ENCODE measurements around the gene AIF1L.

Gene AIF1L

DNA sequence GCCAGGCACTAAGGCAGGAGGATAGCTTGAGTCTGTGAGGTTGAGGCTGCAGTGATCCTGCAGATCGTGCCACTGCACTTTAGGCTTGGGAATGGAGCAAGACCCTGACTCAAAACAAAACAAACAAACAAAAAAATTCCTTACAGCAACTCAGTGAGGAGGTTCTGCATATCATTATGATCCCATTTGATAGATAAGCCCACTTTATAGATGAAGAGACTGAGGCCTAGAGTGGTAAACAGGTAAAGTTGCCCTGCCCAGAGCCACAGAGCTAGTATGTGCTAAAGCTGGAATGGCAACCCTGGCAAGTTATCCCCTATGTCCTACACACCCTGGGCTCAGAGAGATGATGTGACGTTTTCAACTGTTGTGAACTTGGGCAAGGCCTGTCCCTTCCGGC is 7.2 kb downstream of the AIF1L start:
- H2BK12ac ChIP-seq (ENCODE audit: low read length in 2 of 2) = no peak overlapping the region
- H2AK5ac ChIP-seq (ENCODE audit: low read length, severe bottlenecking) = peak overlapping the region; percentile 16
- no peak overlapping the region for H3K4ac ChIP-seq (ENCODE audit: low read depth in 1 of 2, low read length in 2 of 2)
- H4K8ac ChIP-seq (ENCODE audit: low read length) = no peak overlapping the region
- no peak overlapping the region for H3K9ac ChIP-seq (ENCODE audit: low read length)
- no peak overlapping the region for H3K18ac ChIP-seq (ENCODE audit: low read depth in 1 of 2, low read length in 2 of 2)
- no peak overlapping the region for H3K4me2 ChIP-seq (ENCODE audit: low read length, poor library complexity, severe bottlenecking)
- no peak overlapping the region for H2AFZ ChIP-seq (ENCODE audit: low read depth, low read length)
- H3K36me3 ChIP-seq (ENCODE audit: control insufficient read depth in 1 of 2, insufficient read depth in 2 of 2, low read depth in 1 of 2, low read length in 2 of 2) = peaks cover 0 to 17% of the 10 kb centered on the region in 2 experiments
- H4K91ac ChIP-seq (ENCODE audit: low read length) = no peak overlapping the region
- 89% methylated on average over 2 of the region's 3 CpGs for WGBS
- H3K27me3 ChIP-seq (ENCODE audit: control insufficient read depth in 1 of 2, insufficient read depth in 1 of 2, low read length in 2 of 2) = peaks cover 0 to 44% of the 10 kb centered on the region in 2 experiments
- H3K79me1 ChIP-seq (replicated peaks; ENCODE audit: low read length, poor library complexity, severe bottlenecking) = no peaks in the 10 kb centered on the region
- no peak overlapping the region for H3K14ac ChIP-seq (ENCODE audit: low read length in 2 of 2)
- no peak overlapping the region for H2BK120ac ChIP-seq (ENCODE audit: low read depth, low read length)
- H3K4me3 ChIP-seq (ENCODE audit: insufficient read depth in 1 of 2, low read depth in 1 of 2, low read length in 2 of 2) = no peak overlapping the region
- DNase-seq = no peak
- H2BK15ac ChIP-seq (ENCODE audit: low read depth, poor library complexity, severe bottlenecking) = no peak overlapping the region
- H3K9me3 ChIP-seq (ENCODE audit: control insufficient read depth, low read length) = no peaks in the 10 kb centered on the region
- H2BK5ac ChIP-seq (ENCODE audit: low read depth, low read length, poor library complexity, severe bottlenecking) = no peak overlapping the region
- H3K23ac ChIP-seq (ENCODE audit: low read length in 2 of 2) = no peak overlapping the region
- H3K27ac ChIP-seq (ENCODE audit: low read length, poor library complexity, severe bottlenecking) = no peak overlapping the region
- H3K4me1 ChIP-seq (ENCODE audit: control insufficient read depth, insufficient read depth, low read depth, low read length) = peaks cover 39% of the 10 kb centered on the region

GRCh38 chr9:131104016-131104740 is 7.8 kb downstream of the AIF1L start:
- H2BK15ac ChIP-seq (ENCODE audit: low read depth, poor library complexity, severe bottlenecking) = no peak overlapping the region
- H2BK12ac ChIP-seq (ENCODE audit: low read length in 2 of 2) = no peak overlapping the region
- no peak overlapping the region for H3K14ac ChIP-seq (ENCODE audit: low read length in 2 of 2)
- whole genome bisulfite sequencing = 77% methylated on average over 4 of the region's 5 CpGs
- H3K4me1 ChIP-seq (ENCODE audit: control insufficient read depth, insufficient read depth, low read depth, low read length) = peaks cover 33% of the 10 kb centered on the region
- H2BK5ac ChIP-seq (ENCODE audit: low read depth, low read length, poor library complexity, severe bottlenecking) = no peak overlapping the region
- no peak overlapping the region for H3K4me3 ChIP-seq (ENCODE audit: insufficient read depth in 1 of 2, low read depth in 1 of 2, low read length in 2 of 2)
- H3K9me3 ChIP-seq (ENCODE audit: control insufficient read depth, low read length) = no peaks in the 10 kb centered on the region
- H3K9ac ChIP-seq (ENCODE audit: low read length) = no peak overlapping the region
- H3K79me1 ChIP-seq (replicated peaks; ENCODE audit: low read length, poor library complexity, severe bottlenecking) = no peaks in the 10 kb centered on the region
- H2BK120ac ChIP-seq (ENCODE audit: low read depth, low read length) = no peak overlapping the region
- H2AK5ac ChIP-seq (ENCODE audit: low read length, severe bottlenecking) = peak overlapping the region; percentile 58
- no peak overlapping the region for H3K4ac ChIP-seq (ENCODE audit: low read depth in 1 of 2, low read length in 2 of 2)
- H3K23ac ChIP-seq (ENCODE audit: low read length in 2 of 2) = no peak overlapping the region
- peaks cover 0 to 17% of the 10 kb centered on the region in 2 experiments for H3K36me3 ChIP-seq (ENCODE audit: control insufficient read depth in 1 of 2, insufficient read depth in 2 of 2, low read depth in 1 of 2, low read length in 2 of 2)
- no peak overlapping the region for H3K18ac ChIP-seq (ENCODE audit: low read depth in 1 of 2, low read length in 2 of 2)
- H3K27me3 ChIP-seq (ENCODE audit: control insufficient read depth in 1 of 2, insufficient read depth in 1 of 2, low read length in 2 of 2) = peaks cover 0 to 38% of the 10 kb centered on the region in 2 experiments
- no peak overlapping the region for H3K27ac ChIP-seq (ENCODE audit: low read length, poor library complexity, severe bottlenecking)
- H4K91ac ChIP-seq (ENCODE audit: low read length) = no peak overlapping the region
- no peak overlapping the region for H4K8ac ChIP-seq (ENCODE audit: low read length)
- no peak overlapping the region for H3K4me2 ChIP-seq (ENCODE audit: low read length, poor library complexity, severe bottlenecking)
- H2AFZ ChIP-seq (ENCODE audit: low read depth, low read length) = no peak overlapping the region
- no peak for DNase-seq

DNA sequence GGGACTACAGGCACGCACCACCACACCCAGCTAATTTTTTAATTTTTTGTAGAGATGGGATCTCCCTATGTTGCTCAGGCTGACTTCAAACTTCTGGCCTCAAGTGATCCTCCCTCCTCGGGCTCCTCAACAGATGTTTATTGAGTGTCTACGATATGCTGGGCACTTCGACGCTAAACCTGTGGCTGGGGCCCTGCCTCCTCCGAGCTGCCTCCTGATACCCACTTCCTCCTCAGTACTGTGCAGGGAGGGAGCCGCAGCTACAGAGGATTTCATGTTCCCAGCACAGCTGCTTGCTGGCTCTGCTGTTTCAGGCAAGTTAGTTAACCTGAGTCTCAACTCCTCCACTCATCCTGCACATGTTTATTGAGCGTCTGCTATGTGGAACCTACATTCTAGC is 9.6 kb downstream of the AIF1L start:
- H3K4me3 ChIP-seq (ENCODE audit: insufficient read depth in 1 of 2, low read depth in 1 of 2, low read length in 2 of 2) = no peak overlapping the region
- H3K27me3 ChIP-seq (ENCODE audit: control insufficient read depth in 1 of 2, insufficient read depth in 1 of 2, low read length in 2 of 2) = peaks cover 0 to 29% of the 10 kb centered on the region in 2 experiments
- H2BK15ac ChIP-seq (ENCODE audit: low read depth, poor library complexity, severe bottlenecking) = no peak overlapping the region
- no peak overlapping the region for H2BK120ac ChIP-seq (ENCODE audit: low read depth, low read length)
- H2BK12ac ChIP-seq (ENCODE audit: low read length in 2 of 2) = no peak overlapping the region
- no peak overlapping the region for H3K4me2 ChIP-seq (ENCODE audit: low read length, poor library complexity, severe bottlenecking)
- H2AK5ac ChIP-seq (ENCODE audit: low read length, severe bottlenecking) = no peak overlapping the region
- H3K23ac ChIP-seq (ENCODE audit: low read length in 2 of 2) = no peak overlapping the region
- no peak overlapping the region for H3K4ac ChIP-seq (ENCODE audit: low read depth in 1 of 2, low read length in 2 of 2)
- no peak overlapping the region for H3K9ac ChIP-seq (ENCODE audit: low read length)
- WGBS = 92% methylated on average over 8 of the region's 8 CpGs
- H3K4me1 ChIP-seq (ENCODE audit: control insufficient read depth, insufficient read depth, low read depth, low read length) = peaks cover 22% of the 10 kb centered on the region
- H3K36me3 ChIP-seq (ENCODE audit: control insufficient read depth in 1 of 2, insufficient read depth in 2 of 2, low read depth in 1 of 2, low read length in 2 of 2) = peaks cover 0 to 14% of the 10 kb centered on the region in 2 experiments
- H3K27ac ChIP-seq (ENCODE audit: low read length, poor library complexity, severe bottlenecking) = no peak overlapping the region
- no peak overlapping the region for H3K18ac ChIP-seq (ENCODE audit: low read depth in 1 of 2, low read length in 2 of 2)
- no peaks in the 10 kb centered on the region for H3K79me1 ChIP-seq (replicated peaks; ENCODE audit: low read length, poor library complexity, severe bottlenecking)
- H4K8ac ChIP-seq (ENCODE audit: low read length) = no peak overlapping the region
- no peaks in the 10 kb centered on the region for H3K9me3 ChIP-seq (ENCODE audit: control insufficient read depth, low read length)
- no peak overlapping the region for H2AFZ ChIP-seq (ENCODE audit: low read depth, low read length)
- no peak overlapping the region for H4K91ac ChIP-seq (ENCODE audit: low read length)
- DNase-seq = no peak
- no peak overlapping the region for H2BK5ac ChIP-seq (ENCODE audit: low read depth, low read length, poor library complexity, severe bottlenecking)
- H3K14ac ChIP-seq (ENCODE audit: low read length in 2 of 2) = no peak overlapping the region

GRCh38 chr9:131107760-131108159 is 11.4 kb downstream of the AIF1L start:
- no peaks in the 10 kb centered on the region for H3K79me1 ChIP-seq (replicated peaks; ENCODE audit: low read length, poor library complexity, severe bottlenecking)
- no peak overlapping the region for H3K4me3 ChIP-seq (ENCODE audit: insufficient read depth in 1 of 2, low read depth in 1 of 2, low read length in 2 of 2)
- H4K8ac ChIP-seq (ENCODE audit: low read length) = no peak overlapping the region
- no peak overlapping the region for H2BK12ac ChIP-seq (ENCODE audit: low read length in 2 of 2)
- H3K4ac ChIP-seq (ENCODE audit: low read depth in 1 of 2, low read length in 2 of 2) = no peak overlapping the region
- no peak for DNase-seq
- no peak overlapping the region for H3K18ac ChIP-seq (ENCODE audit: low read depth in 1 of 2, low read length in 2 of 2)
- H3K27me3 ChIP-seq (ENCODE audit: control insufficient read depth in 1 of 2, insufficient read depth in 1 of 2, low read length in 2 of 2) = peaks cover 0 to 30% of the 10 kb centered on the region in 2 experiments
- no peak overlapping the region for H2AFZ ChIP-seq (ENCODE audit: low read depth, low read length)
- H3K9ac ChIP-seq (ENCODE audit: low read length) = no peak overlapping the region
- H4K91ac ChIP-seq (ENCODE audit: low read length) = no peak overlapping the region
- WGBS = 80% methylated on average over 8 of the region's 8 CpGs
- H2AK5ac ChIP-seq (ENCODE audit: low read length, severe bottlenecking) = peak overlapping the region; percentile 7
- H3K27ac ChIP-seq (ENCODE audit: low read length, poor library complexity, severe bottlenecking) = no peak overlapping the region
- H3K23ac ChIP-seq (ENCODE audit: low read length in 2 of 2) = no peak overlapping the region
- H2BK5ac ChIP-seq (ENCODE audit: low read depth, low read length, poor library complexity, severe bottlenecking) = no peak overlapping the region
- H3K36me3 ChIP-seq (ENCODE audit: control insufficient read depth in 1 of 2, insufficient read depth in 2 of 2, low read depth in 1 of 2, low read length in 2 of 2) = peaks cover 0 to 14% of the 10 kb centered on the region in 2 experiments
- H3K4me1 ChIP-seq (ENCODE audit: control insufficient read depth, insufficient read depth, low read depth, low read length) = peaks cover 16% of the 10 kb centered on the region
- H2BK15ac ChIP-seq (ENCODE audit: low read depth, poor library complexity, severe bottlenecking) = no peak overlapping the region
- no peak overlapping the region for H3K4me2 ChIP-seq (ENCODE audit: low read length, poor library complexity, severe bottlenecking)
- no peak overlapping the region for H2BK120ac ChIP-seq (ENCODE audit: low read depth, low read length)
- no peak overlapping the region for H3K14ac ChIP-seq (ENCODE audit: low read length in 2 of 2)
- no peaks in the 10 kb centered on the region for H3K9me3 ChIP-seq (ENCODE audit: control insufficient read depth, low read length)
